Measurements from ENCODE around the gene ELOVL6. TPM values are rescaled to one million over a fixed set of nuclear protein-coding genes. Genes with fewer than 3 reads are reported as not detected.

The ELOVL6 gene
- total RNA-seq, 2 experiments from 2014 or later = 17.4 to 18.7 TPM

DNA sequence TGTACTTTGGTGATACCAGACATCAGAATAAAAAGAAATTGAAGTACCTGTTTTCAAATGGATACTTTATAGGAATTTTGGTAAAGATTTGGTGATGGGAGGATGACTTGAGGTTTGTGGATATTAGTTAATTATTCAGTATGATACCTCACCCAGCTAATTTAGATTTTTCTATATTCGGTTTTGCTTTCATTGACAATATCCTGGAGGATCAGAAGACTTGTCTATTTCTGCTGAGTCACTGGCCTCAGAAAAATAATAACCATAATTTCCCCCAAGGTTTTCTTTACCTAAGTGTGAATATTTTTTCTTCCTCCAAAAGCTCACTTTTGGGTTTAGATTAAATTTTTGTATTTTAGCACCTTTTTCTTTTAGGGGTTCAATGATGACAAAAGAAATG is 185.5 kb downstream of the ELOVL6 start:
- CTCF ChIA-PET = interaction anchor here (1.0 kb wide), 1 partner anchor 499 kb away, joined by 3 read pairs; no protein-coding TSS in a partner anchor
- H3K4me1 Mint-ChIP-seq (ENCODE audit: low read depth) = peaks cover 6% of the 10 kb centered on the region
- DNase-seq = no peak

DNA sequence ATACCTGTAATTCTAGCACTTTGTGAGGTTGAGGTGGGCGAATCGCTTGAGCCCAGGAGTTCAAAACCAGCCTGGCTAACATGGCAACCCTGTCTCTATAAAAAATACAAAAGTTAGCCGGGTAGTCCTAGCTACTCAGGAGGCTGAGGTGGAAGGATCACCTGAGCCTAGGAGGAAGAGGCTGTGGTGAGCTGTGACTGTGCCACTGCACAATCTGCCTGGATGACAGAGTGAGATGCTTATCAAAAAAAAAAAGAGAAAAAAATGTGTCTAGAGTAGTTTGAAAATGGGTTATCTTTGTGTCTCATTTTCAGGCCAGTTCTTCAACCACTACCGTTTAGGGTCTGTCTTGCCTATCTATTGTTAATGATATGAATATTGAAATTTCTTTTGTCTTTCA is 187.6 kb downstream of the ELOVL6 start:
- ChIA-PET POLR2A (no interaction called here), CTCF (interaction anchor here (2.9 to 7.6 kb wide), 2 partner anchors 12 to 504 kb away, joined by 11 to 139 read pairs; no protein-coding TSS in a partner anchor)
- DNase-seq = no peak
- H3K4me3 Mint-ChIP-seq = no peak overlapping the region
- no peaks in the 10 kb centered on the region for H3K9me3 Mint-ChIP-seq (ENCODE audit: insufficient read depth)
- no peaks in the 10 kb centered on the region for H3K27me3 Mint-ChIP-seq (ENCODE audit: low read depth)
- H3K27ac Mint-ChIP-seq = no peak overlapping the region
- peaks cover 6% of the 10 kb centered on the region for H3K4me1 Mint-ChIP-seq (ENCODE audit: low read depth)
- ATAC-seq = no peak
- no peaks in the 10 kb centered on the region for H3K36me3 Mint-ChIP-seq (ENCODE audit: low read depth)

More for the DNA sequence above, 185.5 kb downstream of the ELOVL6 start:
- H3K4me3 Mint-ChIP-seq = no peak overlapping the region
- POLR2A ChIA-PET = no interaction called here
- ATAC-seq = no peak
- peaks cover 7% of the 10 kb centered on the region for H3K9me3 Mint-ChIP-seq (ENCODE audit: insufficient read depth)
- H3K27me3 Mint-ChIP-seq (ENCODE audit: low read depth) = no peaks in the 10 kb centered on the region
- H3K36me3 Mint-ChIP-seq (ENCODE audit: low read depth) = no peaks in the 10 kb centered on the region
- H3K27ac Mint-ChIP-seq = no peak overlapping the region

DNA sequence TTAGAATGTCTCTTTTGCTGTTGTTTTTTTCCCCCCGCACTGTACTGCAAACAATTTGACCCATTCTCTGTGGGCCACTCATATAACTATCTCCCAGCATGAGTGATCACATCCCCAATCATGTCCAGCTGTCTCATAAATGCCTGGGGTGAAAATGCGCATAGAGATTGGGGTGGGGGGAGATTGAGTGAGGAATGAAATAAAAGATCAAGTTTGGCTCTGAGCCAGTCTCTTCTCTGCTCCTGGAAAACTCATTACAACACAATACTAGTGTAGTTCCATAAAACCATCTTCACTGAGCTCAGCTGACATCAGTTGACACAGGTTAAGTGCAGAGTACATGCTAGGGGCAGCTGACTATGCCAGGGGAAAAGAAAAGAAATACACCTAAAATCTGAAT is 188.9 kb downstream of the ELOVL6 start:
- no peaks in the 10 kb centered on the region for H3K27me3 Mint-ChIP-seq (ENCODE audit: low read depth)
- H3K27ac Mint-ChIP-seq = no peak overlapping the region
- no peak for DNase-seq
- no peak overlapping the region for H3K4me3 Mint-ChIP-seq
- H3K4me1 Mint-ChIP-seq (ENCODE audit: low read depth) = peaks cover 6% of the 10 kb centered on the region
- ChIA-PET POLR2A (no interaction called here), CTCF (interaction anchor here (1.2 to 7.6 kb wide), 6 partner anchors 11 to 506 kb away, joined by 3 to 139 read pairs (median 6); no protein-coding TSS in a partner anchor)
- H3K9me3 Mint-ChIP-seq (ENCODE audit: insufficient read depth) = no peaks in the 10 kb centered on the region
- H3K36me3 Mint-ChIP-seq (ENCODE audit: low read depth) = no peaks in the 10 kb centered on the region
- ATAC-seq = no peak

DNA sequence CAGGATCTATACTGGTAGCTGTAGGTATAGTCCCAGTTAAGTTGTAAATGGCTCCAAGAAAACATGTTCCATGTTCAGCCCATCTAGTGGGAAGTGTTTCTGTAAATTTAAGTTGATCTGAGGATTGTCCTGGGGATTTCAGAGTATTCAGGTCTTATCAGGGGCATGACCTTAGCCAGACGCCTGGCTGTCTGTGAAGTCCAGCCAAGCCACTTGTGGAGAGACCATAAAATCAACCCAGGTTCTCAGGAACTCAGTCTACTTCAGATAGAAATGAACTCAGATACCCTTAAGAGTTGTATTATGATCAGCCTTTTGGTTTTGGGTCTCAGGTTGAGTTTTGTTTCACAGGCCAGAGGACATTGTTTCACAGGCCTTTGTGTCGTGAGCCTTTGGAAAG is 189.9 kb downstream of the ELOVL6 start:
- no peak overlapping the region for H3K4me3 Mint-ChIP-seq
- DNase-seq (no peak), ATAC-seq (no peak)
- no peaks in the 10 kb centered on the region for H3K9me3 Mint-ChIP-seq (ENCODE audit: insufficient read depth)
- CTCF ChIA-PET = interaction anchor here (1.2 to 7.6 kb wide), 5 partner anchors 10 to 507 kb away, joined by 3 to 139 read pairs (median 7); no protein-coding TSS in a partner anchor
- POLR2A ChIA-PET = no interaction called here
- no peaks in the 10 kb centered on the region for H3K36me3 Mint-ChIP-seq (ENCODE audit: low read depth)
- H3K27me3 Mint-ChIP-seq (ENCODE audit: low read depth) = peaks cover 8% of the 10 kb centered on the region
- peaks cover 6% of the 10 kb centered on the region for H3K4me1 Mint-ChIP-seq (ENCODE audit: low read depth)
- H3K27ac Mint-ChIP-seq = no peak overlapping the region

DNA sequence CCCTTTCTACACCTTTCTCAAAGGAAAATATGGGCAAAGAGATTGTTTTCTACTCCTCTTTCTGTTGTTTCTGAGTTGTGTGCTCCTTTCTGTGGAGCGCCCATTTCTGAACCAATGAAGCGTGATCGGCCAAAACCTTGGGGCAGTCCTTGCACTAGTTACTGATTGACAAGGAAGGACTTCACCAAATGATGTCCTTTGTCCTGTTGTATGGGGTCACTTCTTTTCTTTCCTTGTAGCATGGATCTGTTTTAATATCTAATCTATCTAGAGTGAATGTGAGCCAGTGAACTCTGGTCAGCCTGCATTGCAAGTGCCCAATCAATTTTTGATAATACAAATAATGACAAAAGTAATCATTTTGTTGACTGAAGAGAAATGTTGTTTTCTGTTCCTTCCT is 191.2 kb downstream of the ELOVL6 start:
- ChIA-PET CTCF (interaction anchor here (1.3 to 7.6 kb wide), 6 partner anchors 27 to 508 kb away, joined by 4 to 139 read pairs (median 5); no protein-coding TSS in a partner anchor), POLR2A (no interaction called here)
- no peaks in the 10 kb centered on the region for H3K36me3 Mint-ChIP-seq (ENCODE audit: low read depth)
- no peak for DNase-seq
- H3K4me1 Mint-ChIP-seq (ENCODE audit: low read depth) = peaks cover 4% of the 10 kb centered on the region
- H3K9me3 Mint-ChIP-seq (ENCODE audit: insufficient read depth) = no peaks in the 10 kb centered on the region
- no peak for ATAC-seq
- H3K4me3 Mint-ChIP-seq = no peak overlapping the region
- H3K27me3 Mint-ChIP-seq (ENCODE audit: low read depth) = peaks cover 12% of the 10 kb centered on the region
- H3K27ac Mint-ChIP-seq = no peak overlapping the region

DNA sequence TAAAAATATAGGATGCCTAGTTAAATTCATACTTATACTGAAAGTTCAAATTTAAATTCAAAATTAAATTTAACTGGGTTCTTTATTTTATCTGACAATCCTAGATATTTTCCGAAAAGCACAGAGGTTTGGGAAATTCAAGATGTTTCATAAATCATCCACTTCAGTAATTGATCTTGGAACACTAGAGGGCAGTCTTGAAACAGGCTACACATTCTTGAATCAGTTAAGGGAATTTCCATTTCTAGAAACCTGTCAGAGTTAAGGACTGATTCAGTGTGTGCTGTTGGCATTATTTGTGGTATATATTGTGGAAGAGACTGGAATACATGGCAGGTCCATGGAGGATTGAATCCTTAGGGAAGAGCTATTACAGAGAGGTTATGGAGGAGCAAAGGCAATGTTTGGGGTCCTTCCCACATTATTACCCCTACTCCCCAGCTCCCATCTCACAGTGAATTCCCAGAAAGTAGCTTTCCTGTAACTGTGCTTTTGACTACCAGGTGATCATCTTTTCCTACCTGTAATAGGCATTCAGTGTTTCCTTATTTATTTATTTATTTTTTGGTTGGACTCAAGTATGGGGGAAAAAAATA is 192.9 kb downstream of the ELOVL6 start:
- ChIA-PET CTCF (interaction anchor here (0.6 to 7.6 kb wide), 23 partner anchors 15 to 580 kb away, joined by 3 to 139 read pairs (median 3); no protein-coding TSS in a partner anchor), POLR2A (no interaction called here)
- peak; percentile 64 for ATAC-seq
- Mint-ChIP-seq H3K4me1 (ENCODE audit: low read depth) (peaks cover 6% of the 10 kb centered on the region), H3K27me3 (ENCODE audit: low read depth) (peaks cover 17% of the 10 kb centered on the region), H3K27ac (no peak overlapping the region), H3K9me3 (ENCODE audit: insufficient read depth) (no peaks in the 10 kb centered on the region), H3K36me3 (ENCODE audit: low read depth) (no peaks in the 10 kb centered on the region), H3K4me3 (no peak overlapping the region)
- no peak for DNase-seq

DNA sequence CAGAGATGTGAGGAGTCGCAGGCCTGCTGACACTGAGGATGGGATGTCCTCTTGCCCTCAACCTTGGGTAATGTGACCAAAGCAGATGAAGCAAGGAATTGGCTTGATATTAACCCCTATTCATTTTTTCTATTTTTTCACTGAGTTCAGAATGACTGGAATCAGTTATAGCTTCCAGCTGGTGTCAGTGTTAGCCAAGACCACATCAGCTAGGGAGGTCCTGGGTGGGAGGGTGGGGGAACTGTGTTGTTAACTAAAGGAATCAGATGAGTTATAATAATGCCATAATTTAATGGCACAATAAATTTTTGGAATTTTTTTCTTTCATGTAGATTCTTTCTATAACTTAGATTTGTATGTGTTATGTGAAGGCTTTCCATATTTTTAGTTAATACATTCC is 193.9 kb downstream of the ELOVL6 start:
- POLR2A ChIA-PET = no interaction called here
- H3K27me3 Mint-ChIP-seq (ENCODE audit: low read depth) = peaks cover 17% of the 10 kb centered on the region

DNA sequence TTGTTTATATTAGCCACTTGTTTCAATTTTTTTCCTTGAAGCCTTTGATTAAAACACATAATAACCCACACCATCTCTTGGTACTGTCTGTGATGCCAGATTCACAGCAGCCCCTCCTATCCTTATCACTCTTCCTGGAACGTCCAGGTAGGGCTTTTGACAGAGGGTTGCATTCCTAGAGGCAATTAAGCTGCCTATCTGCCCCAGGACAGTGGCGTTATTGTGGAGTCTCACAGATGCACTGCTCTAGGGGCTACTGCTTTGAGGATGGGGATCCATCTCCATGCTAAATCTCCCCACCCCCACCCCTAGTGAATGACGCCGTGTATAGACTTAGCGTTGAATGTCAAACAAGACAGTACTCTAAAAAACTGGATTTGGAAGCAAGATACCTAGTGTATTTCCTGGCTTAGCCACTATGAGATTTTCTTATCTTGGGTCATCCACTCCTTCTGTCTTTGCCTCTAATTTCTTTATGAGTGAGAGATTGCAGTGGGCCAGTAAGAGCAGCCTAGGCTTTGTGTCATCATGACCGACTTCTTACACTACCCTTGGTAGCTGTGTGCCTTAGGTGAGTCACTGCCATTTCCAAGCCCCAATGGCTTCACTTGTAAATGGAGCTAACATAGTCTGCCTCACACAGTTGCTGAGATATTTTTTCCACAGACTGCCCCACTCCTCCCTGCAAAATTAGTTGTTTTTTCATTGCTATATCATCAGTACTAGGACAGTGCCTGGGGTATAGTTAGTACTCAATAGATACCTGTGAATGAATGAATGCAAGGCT is 194.8 kb downstream of the ELOVL6 start:
- POLR2A ChIA-PET = interaction anchor here (1.1 kb wide), 1 partner anchor 193 kb away, joined by 3 read pairs; no protein-coding TSS in a partner anchor
- H3K27me3 Mint-ChIP-seq (ENCODE audit: low read depth) = peaks cover 17% of the 10 kb centered on the region
- peaks cover 8% of the 10 kb centered on the region for H3K4me1 Mint-ChIP-seq (ENCODE audit: low read depth)
- H3K9me3 Mint-ChIP-seq (ENCODE audit: insufficient read depth) = no peaks in the 10 kb centered on the region
- no peak overlapping the region for H3K4me3 Mint-ChIP-seq
- DNase-seq = no peak
- H3K27ac Mint-ChIP-seq = no peak overlapping the region
- CTCF ChIA-PET = interaction anchor here (1.3 to 7.6 kb wide), 3 partner anchors 505 to 576 kb away, joined by 3 to 139 read pairs (median 3); no protein-coding TSS in a partner anchor
- ATAC-seq = peak; percentile 31
- H3K36me3 Mint-ChIP-seq (ENCODE audit: low read depth) = no peaks in the 10 kb centered on the region

More for the DNA sequence above, 193.9 kb downstream of the ELOVL6 start:
- Mint-ChIP-seq H3K27ac (no peak overlapping the region), H3K4me1 (ENCODE audit: low read depth) (peaks cover 6% of the 10 kb centered on the region), H3K9me3 (ENCODE audit: insufficient read depth) (no peaks in the 10 kb centered on the region), H3K36me3 (ENCODE audit: low read depth) (no peaks in the 10 kb centered on the region), H3K4me3 (no peak overlapping the region)
- CTCF ChIA-PET = interaction anchor here (1.4 to 7.6 kb wide), 2 partner anchors 504 to 511 kb away, joined by 3 to 139 read pairs; no protein-coding TSS in a partner anchor
- no peak for DNase-seq
- ATAC-seq = no peak

DNA sequence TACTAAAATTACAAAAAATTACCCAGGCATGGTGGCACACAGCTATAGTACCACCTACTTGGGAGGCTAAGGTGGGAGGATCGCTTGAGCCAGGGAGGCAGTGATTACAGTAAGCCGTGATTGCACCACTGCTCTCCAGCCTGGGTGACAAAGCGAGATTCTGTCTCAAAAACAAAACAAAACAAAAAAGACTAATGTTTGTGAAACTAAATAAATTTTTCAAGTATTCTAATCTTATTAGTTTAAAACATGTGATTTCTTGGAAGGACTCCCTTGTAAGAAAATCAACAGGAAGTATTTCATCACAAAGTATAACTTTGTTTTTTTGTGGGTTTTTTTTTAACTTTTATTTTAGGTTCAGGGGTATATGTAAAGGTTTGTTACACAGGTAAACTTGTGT is 196.1 kb downstream of the ELOVL6 start:
- no peak overlapping the region for H3K4me3 Mint-ChIP-seq
- peaks cover 8% of the 10 kb centered on the region for H3K4me1 Mint-ChIP-seq (ENCODE audit: low read depth)
- H3K36me3 Mint-ChIP-seq (ENCODE audit: low read depth) = no peaks in the 10 kb centered on the region
- ChIA-PET POLR2A (no interaction called here), CTCF (interaction anchor here (0.8 to 10.6 kb wide), 4 partner anchors 48 to 515 kb away, joined by 3 to 197 read pairs (median 6); no protein-coding TSS in a partner anchor)
- DNase-seq (no peak), ATAC-seq (no peak)
- peaks cover 17% of the 10 kb centered on the region for H3K27me3 Mint-ChIP-seq (ENCODE audit: low read depth)
- no peak overlapping the region for H3K27ac Mint-ChIP-seq
- no peaks in the 10 kb centered on the region for H3K9me3 Mint-ChIP-seq (ENCODE audit: insufficient read depth)

DNA sequence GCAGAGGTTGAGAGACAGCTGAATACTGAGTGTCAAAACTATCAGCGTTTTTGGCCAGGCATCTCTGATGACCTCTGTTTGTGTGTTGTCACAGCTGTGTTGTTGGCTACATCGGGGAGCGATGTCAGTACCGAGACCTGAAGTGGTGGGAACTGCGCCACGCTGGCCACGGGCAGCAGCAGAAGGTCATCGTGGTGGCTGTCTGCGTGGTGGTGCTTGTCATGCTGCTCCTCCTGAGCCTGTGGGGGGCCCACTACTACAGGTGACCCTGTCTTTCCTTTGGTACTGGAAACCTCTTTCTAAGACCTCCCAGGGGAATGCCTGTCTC is 198.9 kb downstream of the ELOVL6 start:
- peaks cover 17% of the 10 kb centered on the region for H3K27me3 Mint-ChIP-seq (ENCODE audit: low read depth)
- ChIA-PET CTCF (interaction anchor here (1.1 to 10.6 kb wide), 12 partner anchors 11 to 549 kb away, joined by 3 to 197 read pairs (median 7); no protein-coding TSS in a partner anchor), POLR2A (no interaction called here)
- no peaks in the 10 kb centered on the region for H3K9me3 Mint-ChIP-seq (ENCODE audit: insufficient read depth)
- H3K4me3 Mint-ChIP-seq = no peak overlapping the region
- H3K36me3 Mint-ChIP-seq (ENCODE audit: low read depth) = no peaks in the 10 kb centered on the region
- ATAC-seq (no peak), DNase-seq (no peak)
- H3K27ac Mint-ChIP-seq = no peak overlapping the region
- H3K4me1 Mint-ChIP-seq (ENCODE audit: low read depth) = peaks cover 13% of the 10 kb centered on the region

DNA sequence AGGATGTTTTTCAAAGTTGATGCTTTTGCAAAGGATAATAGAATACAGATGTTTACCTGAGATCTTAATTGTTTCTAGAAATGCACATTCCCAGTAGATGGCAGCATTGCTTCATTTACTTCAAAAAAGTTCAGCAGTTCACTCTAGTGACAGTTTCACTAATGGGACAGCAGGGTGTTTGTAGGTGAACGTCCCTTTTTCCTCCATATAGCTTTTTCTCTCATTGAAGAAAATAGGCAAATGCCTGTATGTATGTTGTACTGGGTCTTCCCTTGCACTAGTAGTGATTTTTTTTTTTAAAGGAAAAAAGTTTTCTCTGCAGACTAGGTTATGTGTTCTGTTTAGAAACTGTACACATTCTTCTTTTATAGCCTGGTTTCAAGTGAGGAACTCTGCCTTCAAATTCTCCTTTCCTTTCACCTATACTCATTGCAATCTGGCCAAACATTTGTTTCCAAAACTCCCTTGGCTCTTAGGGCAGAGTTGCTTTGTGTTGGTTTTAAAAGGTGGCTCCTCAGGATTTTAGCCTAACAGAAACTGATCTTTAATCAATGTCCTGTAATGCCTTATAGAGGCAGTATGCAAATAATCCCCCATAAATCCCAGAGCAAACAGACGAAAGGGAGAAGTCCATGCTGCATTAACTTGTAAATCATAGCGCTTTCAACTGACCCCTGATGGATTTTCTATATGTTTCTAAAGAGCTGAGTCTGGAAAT is 199.4 kb downstream of the ELOVL6 start:
- Mint-ChIP-seq H3K4me3 (no peak overlapping the region), H3K27me3 (ENCODE audit: low read depth) (peaks cover 12% of the 10 kb centered on the region), H3K27ac (no peak overlapping the region), H3K36me3 (ENCODE audit: low read depth) (no peaks in the 10 kb centered on the region), H3K9me3 (ENCODE audit: insufficient read depth) (no peaks in the 10 kb centered on the region), H3K4me1 (ENCODE audit: low read depth) (peaks cover 18% of the 10 kb centered on the region)
- ChIA-PET POLR2A (interaction anchor here (0.7 kb wide), 1 partner anchor 504 kb away, joined by 5 read pairs; no protein-coding TSS in a partner anchor), CTCF (interaction anchor here (0.6 to 10.6 kb wide), 31 partner anchors 10 to 571 kb away, joined by 3 to 197 read pairs (median 3); no protein-coding TSS in a partner anchor)
- peak; percentile 72 for ATAC-seq
- peak; percentile 59 for DNase-seq
